OCI-LY1 (cell line): Measurements from ENCODE around the gene ZBTB22.

ENCODE experiments used
- H2AFZ ChIP-seq: fragments of 200-600 bp; sonication (generic), shearing (Covaris generic); 2 replicates; pipeline ENCODE4 v1.6.0; 2014; ENCODE audit warnings: antibody characterized with exemption, mild to moderate bottlenecking, low read length
- H3F3A ChIP-seq: fragments of 200-600 bp; sonication (generic), shearing (Covaris generic); 2 replicates; pipeline ENCODE4 v1.6.0; 2014; ENCODE audit warnings: mild to moderate bottlenecking, antibody characterized with exemption, low read length, moderate library complexity; ENCODE audit not compliant: insufficient read depth
- H3K27ac ChIP-seq: fragments of 200-600 bp; sonication (generic); 2 replicates; pipeline ENCODE4 v1.5.1; 2014; ENCODE audit warnings: low read length, mixed run types, mild to moderate bottlenecking, low read depth; ENCODE audit not compliant: poor library complexity, severe bottlenecking
- H3K27me3 ChIP-seq: fragments of 200-600 bp; sonication (generic); 2 replicates; pipeline ENCODE4 v1.6.0; 2014; ENCODE audit warnings: antibody characterized with exemption, mild to moderate bottlenecking, low read length, moderate library complexity; ENCODE audit not compliant: insufficient read depth
- H3K36me3 ChIP-seq: fragments of 200-600 bp; sonication (generic); 2 replicates; pipeline ENCODE4 v1.6.1; 2014; ENCODE audit warnings: mild to moderate bottlenecking, antibody characterized with exemption, low read length, moderate library complexity, mixed read lengths; ENCODE audit not compliant: insufficient read depth
- H3K4me1 ChIP-seq: fragments of 200-600 bp; sonication (generic); 2 replicates; pipeline ENCODE4 v1.5.1; 2014; ENCODE audit warnings: mild to moderate bottlenecking, low read length, moderate library complexity; ENCODE audit not compliant: insufficient read depth, severe bottlenecking
- H3K4me2 ChIP-seq: fragments of 200-600 bp; sonication (generic), shearing (Covaris generic); 2 replicates; pipeline ENCODE4 v1.6.1; 2014; ENCODE audit warnings: low read length
- H3K4me3 ChIP-seq: fragments of 200-600 bp; sonication (generic); 2 replicates; pipeline ENCODE4 v1.5.1; 2014; ENCODE audit warnings: low read length, low read depth, mild to moderate bottlenecking, mixed read lengths; ENCODE audit not compliant: poor library complexity, severe bottlenecking
- H3K79me2 ChIP-seq: fragments of 200-600 bp; shearing (Covaris generic); 2 replicates; pipeline ENCODE4 v1.6.1; 2016; ENCODE audit warnings: mixed run types, low read length, mixed read lengths; ENCODE audit not compliant: insufficient read depth
- H3K9ac ChIP-seq: fragments of 200-600 bp; sonication (generic), shearing (Covaris generic); 2 replicates; pipeline ENCODE4 v1.6.1; 2014; ENCODE audit warnings: mild to moderate bottlenecking, low read length, mixed read lengths
- H3K9me2 ChIP-seq: fragments of 200-600 bp; sonication (generic), shearing (Covaris generic); 2 replicates; pipeline ENCODE4 v1.6.1; 2014; ENCODE audit warnings: low read depth, mild to moderate bottlenecking, low read length, mixed read lengths
- H3K9me3 ChIP-seq: fragments of 200-600 bp; shearing (Covaris generic); 2 replicates; pipeline ENCODE4 v1.6.1; 2014; ENCODE audit warnings: low read length, mixed read lengths
- H4K20me1 ChIP-seq: fragments of 200-600 bp; sonication (generic), shearing (Covaris generic); 2 replicates; pipeline ENCODE4 v1.6.0; 2016; ENCODE audit warnings: mild to moderate bottlenecking, low read length; ENCODE audit not compliant: insufficient read depth
- CTCF ChIP-seq: fragments of 200-600 bp; sonication (generic), shearing (Covaris generic); IDR thresholded peaks from 2 replicates; pipeline ENCODE4 v1.5.1; 2017; ENCODE audit warnings: mild to moderate bottlenecking, antibody characterized with exemption, low read length, moderate library complexity, mixed read lengths
- EZH2 ChIP-seq: fragments of 200-600 bp; sonication (generic), shearing (Covaris generic); IDR thresholded peaks from 2 replicates; pipeline ENCODE4 v1.8.0; 2017; ENCODE audit warnings: borderline replicate concordance, mixed run types, mild to moderate bottlenecking, antibody characterized with exemption, low read length, moderate library complexity, mixed read lengths

ZBTB22 gene

DNA sequence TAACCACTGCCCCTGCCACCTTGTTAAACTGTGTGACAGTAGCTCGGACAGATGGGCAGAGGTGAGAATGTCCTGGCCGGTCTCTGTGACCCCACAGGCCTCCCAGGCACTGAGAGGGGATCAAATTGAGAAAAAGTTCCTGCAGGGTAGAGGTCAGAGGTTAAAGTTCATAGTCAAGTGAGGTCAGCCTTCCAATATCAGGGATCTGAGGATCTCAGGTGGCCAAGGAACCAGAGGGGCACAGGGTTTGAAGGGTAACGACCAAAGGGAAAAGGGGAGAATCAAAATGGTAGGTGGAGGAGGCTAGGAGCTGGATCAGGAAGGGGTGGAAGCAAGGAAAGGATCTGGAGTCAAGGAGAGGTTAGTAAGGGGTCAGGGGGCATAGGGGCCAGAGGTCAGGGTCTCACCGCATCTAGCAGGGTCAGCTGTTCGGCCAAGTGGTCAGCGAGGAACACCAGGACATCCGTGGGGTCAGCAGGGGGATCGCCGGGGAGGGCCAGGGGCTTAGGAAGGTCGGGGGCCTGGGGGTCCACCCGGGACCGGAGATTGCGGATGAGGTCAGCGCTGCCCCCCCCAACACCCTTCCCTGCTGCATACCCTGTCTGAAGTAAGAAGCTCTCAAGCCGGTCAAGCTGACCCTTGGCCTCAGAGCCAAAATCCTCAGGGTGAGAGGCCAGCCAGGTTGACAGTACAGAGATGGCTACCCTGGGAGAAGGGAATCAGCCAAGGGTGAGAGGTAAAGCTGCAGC is 21.7 kb downstream of the ZBTB22 start:
- no peak overlapping the region for H3K9ac ChIP-seq
- H3F3A ChIP-seq: no peaks in the 10 kb centered on the region
- peaks cover 17% of the 10 kb centered on the region for H3K4me1 ChIP-seq
- no peaks in the 10 kb centered on the region for H3K9me3 ChIP-seq
- TF ChIP-seq CTCF (no peak), EZH2 (no peak)
- H3K4me3 ChIP-seq: no peak overlapping the region
- H3K27me3 ChIP-seq: no peaks in the 10 kb centered on the region
- no peaks in the 10 kb centered on the region; the same call in 1 of the 2 replicates for H3K79me2 ChIP-seq
- H3K4me2 ChIP-seq: no peak overlapping the region
- H3K9me2 ChIP-seq: no peaks in the 10 kb centered on the region
- H4K20me1 ChIP-seq: no peaks in the 10 kb centered on the region
- H2AFZ ChIP-seq: no peak overlapping the region
- H3K36me3 ChIP-seq: peaks cover 30% of the 10 kb centered on the region; the same call in 1 of the 2 replicates
- no peak overlapping the region for H3K27ac ChIP-seq

- H3K9ac ChIP-seq: no peak overlapping the region
- H3K36me3 ChIP-seq: peaks cover 32% of the 10 kb centered on the region; the same call in 1 of the 2 replicates
- H3K27me3 ChIP-seq: no peaks in the 10 kb centered on the region
- no peaks in the 10 kb centered on the region for H4K20me1 ChIP-seq
- H2AFZ ChIP-seq: no peak overlapping the region
- no peaks in the 10 kb centered on the region for H3F3A ChIP-seq
- peaks cover 20% of the 10 kb centered on the region for H3K4me1 ChIP-seq
- TF ChIP-seq EZH2: no peak
- no peak for TF ChIP-seq CTCF
- H3K27ac ChIP-seq: no peak overlapping the region
- H3K4me3 ChIP-seq: no peak overlapping the region
- H3K79me2 ChIP-seq: peaks cover 11% of the 10 kb centered on the region
- no peak overlapping the region for H3K4me2 ChIP-seq
- H3K9me2 ChIP-seq: no peaks in the 10 kb centered on the region
- H3K9me3 ChIP-seq: no peaks in the 10 kb centered on the region
Observed at GRCh38 chr6:33294086-33294823, 23.3 kb downstream of the ZBTB22 start.

DNA sequence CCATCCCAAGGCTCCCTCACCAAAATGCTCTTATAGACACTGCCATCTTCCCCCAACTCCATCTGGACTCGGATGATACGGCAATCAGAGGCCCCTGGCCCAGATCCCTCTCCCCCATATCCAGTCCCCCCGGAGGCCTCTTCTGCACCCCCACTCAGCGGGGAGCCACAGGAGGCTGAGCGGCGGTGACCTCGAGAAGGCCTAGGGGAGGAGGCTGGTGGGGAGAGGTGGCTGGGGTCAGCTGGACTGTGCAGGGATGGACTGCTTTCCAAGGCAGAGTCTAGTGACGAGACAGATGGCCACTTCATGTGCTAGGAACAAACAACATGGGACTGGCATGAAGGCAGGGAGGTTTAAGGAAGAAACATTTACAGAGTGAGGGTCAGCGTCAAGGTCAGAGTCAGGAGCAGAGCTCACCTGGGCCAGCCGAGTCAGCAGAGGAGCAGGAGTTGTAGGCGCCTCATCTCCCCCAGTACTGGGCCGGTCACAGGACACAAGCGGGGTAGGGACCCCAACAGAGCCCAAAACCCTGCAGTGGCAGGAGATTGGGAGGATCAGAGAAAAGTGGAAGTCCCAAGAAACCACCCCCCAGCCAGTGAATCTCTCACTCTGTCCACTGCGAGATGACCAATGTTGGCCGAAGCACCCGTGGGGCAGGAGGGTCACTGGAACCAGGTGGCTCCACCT is 24.4 kb downstream of the ZBTB22 start:
- H3K36me3 ChIP-seq: peaks cover 32% of the 10 kb centered on the region; the same call in 1 of the 2 replicates
- TF ChIP-seq EZH2 (no peak), CTCF (no peak)
- H3K4me3 ChIP-seq: no peak overlapping the region
- H3K4me2 ChIP-seq: no peak overlapping the region
- H4K20me1 ChIP-seq: no peaks in the 10 kb centered on the region
- H2AFZ ChIP-seq: no peak overlapping the region
- H3F3A ChIP-seq: no peaks in the 10 kb centered on the region
- no peaks in the 10 kb centered on the region for H3K9me2 ChIP-seq
- peaks cover 17% of the 10 kb centered on the region for H3K79me2 ChIP-seq
- no peaks in the 10 kb centered on the region for H3K9me3 ChIP-seq
- no peak overlapping the region for H3K27ac ChIP-seq
- H3K4me1 ChIP-seq: peaks cover 25% of the 10 kb centered on the region
- no peak overlapping the region for H3K9ac ChIP-seq
- no peaks in the 10 kb centered on the region for H3K27me3 ChIP-seq
